Measurements from ENCODE around the gene DIP2C. TPM values are rescaled to one million over a fixed set of nuclear protein-coding genes. Genes with fewer than 3 reads are reported as not detected.

DIP2C gene
- total RNA-seq, 1 donor from 2014 or later, result 10.1 TPM

DNA sequence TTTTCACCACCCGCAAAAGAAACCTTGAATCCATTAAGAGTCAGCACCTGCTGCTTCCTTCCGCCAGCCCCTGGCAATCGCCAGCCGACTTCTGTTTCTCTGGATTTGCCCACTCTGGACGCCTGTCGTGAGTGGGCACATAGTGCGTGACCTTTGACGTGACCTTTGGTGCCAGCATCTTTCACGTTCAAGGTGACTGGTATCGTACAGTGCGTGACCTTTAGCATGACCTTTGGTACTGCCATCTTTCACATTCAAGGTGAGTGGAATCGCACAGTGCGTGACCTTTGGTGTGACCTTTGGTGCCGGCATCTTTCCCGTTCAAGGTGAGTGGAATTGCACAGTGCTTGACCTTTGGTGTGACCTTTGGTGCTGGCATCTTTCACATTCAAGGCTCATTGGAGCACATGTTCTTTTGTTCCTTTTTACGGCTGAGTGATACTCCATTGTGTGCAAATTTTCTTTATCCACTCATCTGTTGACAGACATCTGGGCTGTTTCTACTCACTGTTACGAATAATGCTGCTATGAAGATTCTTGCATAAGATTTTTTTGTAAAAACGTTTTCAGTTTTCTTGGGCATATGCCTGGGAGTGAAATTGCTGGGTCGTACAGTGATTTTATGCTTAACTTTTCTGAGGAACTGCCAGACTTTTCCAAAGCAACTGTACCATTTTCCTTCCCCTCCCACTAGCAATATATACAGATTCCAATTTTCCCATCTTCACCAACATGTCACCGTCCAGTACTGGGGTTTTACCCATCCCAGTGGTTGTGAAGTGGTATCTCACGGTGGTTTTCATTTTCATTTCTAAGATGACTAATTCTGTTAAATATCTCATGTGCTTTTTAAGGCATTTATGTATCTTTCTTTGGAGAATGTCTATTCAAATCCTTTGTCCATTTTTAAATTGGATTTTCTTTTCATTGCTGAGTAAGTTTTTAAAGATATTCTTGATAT is 145.3 kb downstream of the DIP2C start:
- Mint-ChIP-seq H3K9me3 (no peaks in the 10 kb centered on the region), H3K4me1 (peaks cover 46% of the 10 kb centered on the region), H3K36me3 (peaks cover 2% of the 10 kb centered on the region), H3K4me3 (no peak overlapping the region), H3K27ac (no peak overlapping the region), H3K27me3 (ENCODE audit: insufficient read depth, low read depth) (peaks cover 6% of the 10 kb centered on the region)
- no peak overlapping the region for H3K4me2 ChIP-seq
- no peaks in the 10 kb centered on the region for H3K36me3 ChIP-seq
- H3K9me3 ChIP-seq (ENCODE audit: low read depth), result no peaks in the 10 kb centered on the region
- TF ChIP-seq EZH2phosphoT487 (IDR thresholded peaks at IDR 0.05) (no peak), EZH2 (IDR thresholded peaks at IDR 0.05) (no peak), CTCF (IDR thresholded peaks at IDR 0.05) (no peak)
- no peaks in the 10 kb centered on the region for H3K27me3 ChIP-seq
- H3K27ac ChIP-seq, result no peak overlapping the region
- H3K4me1 ChIP-seq, result peaks cover 29% of the 10 kb centered on the region
- peaks cover 85% of the 10 kb centered on the region for H4K20me1 ChIP-seq (ENCODE audit: low read depth)
- peaks cover 13% of the 10 kb centered on the region for H3F3A ChIP-seq (ENCODE audit: low read depth)
- no peak overlapping the region for H3K9ac ChIP-seq
- no peak overlapping the region for H3K4me3 ChIP-seq
- peaks cover 59% of the 10 kb centered on the region for H3K79me2 ChIP-seq (ENCODE audit: low read depth)
- no peak for DNase-seq (ENCODE audit: low spot score)
- no peak overlapping the region for H2AFZ ChIP-seq (replicated peaks)

DNA sequence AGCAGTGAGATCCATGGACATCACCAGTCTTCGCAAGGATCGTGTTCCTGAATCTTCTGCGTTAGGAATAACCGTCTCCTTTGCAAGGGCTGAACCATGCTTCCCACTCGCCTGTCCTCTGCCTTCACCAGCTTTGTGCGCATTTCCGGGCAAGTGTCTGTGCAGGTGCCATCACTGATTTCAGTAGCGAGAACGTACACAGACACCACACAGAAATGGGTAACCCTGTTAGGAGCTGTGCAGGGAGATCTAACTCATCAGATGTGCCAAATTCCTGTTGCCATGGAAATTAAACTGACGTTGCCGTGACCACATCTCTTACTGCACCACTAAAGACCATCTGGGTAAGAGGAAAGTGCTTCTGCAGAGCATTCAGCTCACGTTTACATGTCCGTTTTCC is 146.3 kb downstream of the DIP2C start:
- no peak for TF ChIP-seq CTCF (IDR thresholded peaks at IDR 0.05)
- no peak for TF ChIP-seq EZH2phosphoT487 (IDR thresholded peaks at IDR 0.05)
- no peak for TF ChIP-seq EZH2 (IDR thresholded peaks at IDR 0.05)
- no peak overlapping the region for H3K4me2 ChIP-seq
- Mint-ChIP-seq H3K4me1 (peaks cover 39% of the 10 kb centered on the region), H3K27ac (no peak overlapping the region), H3K4me3 (no peak overlapping the region), H3K36me3 (peaks cover 2% of the 10 kb centered on the region), H3K27me3 (ENCODE audit: insufficient read depth, low read depth) (peaks cover 4% of the 10 kb centered on the region), H3K9me3 (no peaks in the 10 kb centered on the region)
- no peak for DNase-seq (ENCODE audit: low spot score)
- H3K4me1 ChIP-seq, result peaks cover 28% of the 10 kb centered on the region
- no peaks in the 10 kb centered on the region for H3K36me3 ChIP-seq
- no peaks in the 10 kb centered on the region for H3K27me3 ChIP-seq
- H3K4me3 ChIP-seq, result no peak overlapping the region
- no peak overlapping the region for H3K27ac ChIP-seq
- peaks cover 75% of the 10 kb centered on the region for H4K20me1 ChIP-seq (ENCODE audit: low read depth)
- no peak overlapping the region for H2AFZ ChIP-seq (replicated peaks)
- no peak overlapping the region for H3K9ac ChIP-seq
- no peaks in the 10 kb centered on the region for H3K9me3 ChIP-seq (ENCODE audit: low read depth)
- peaks cover 63% of the 10 kb centered on the region for H3K79me2 ChIP-seq (ENCODE audit: low read depth)
- peaks cover 13% of the 10 kb centered on the region for H3F3A ChIP-seq (ENCODE audit: low read depth)

DNA sequence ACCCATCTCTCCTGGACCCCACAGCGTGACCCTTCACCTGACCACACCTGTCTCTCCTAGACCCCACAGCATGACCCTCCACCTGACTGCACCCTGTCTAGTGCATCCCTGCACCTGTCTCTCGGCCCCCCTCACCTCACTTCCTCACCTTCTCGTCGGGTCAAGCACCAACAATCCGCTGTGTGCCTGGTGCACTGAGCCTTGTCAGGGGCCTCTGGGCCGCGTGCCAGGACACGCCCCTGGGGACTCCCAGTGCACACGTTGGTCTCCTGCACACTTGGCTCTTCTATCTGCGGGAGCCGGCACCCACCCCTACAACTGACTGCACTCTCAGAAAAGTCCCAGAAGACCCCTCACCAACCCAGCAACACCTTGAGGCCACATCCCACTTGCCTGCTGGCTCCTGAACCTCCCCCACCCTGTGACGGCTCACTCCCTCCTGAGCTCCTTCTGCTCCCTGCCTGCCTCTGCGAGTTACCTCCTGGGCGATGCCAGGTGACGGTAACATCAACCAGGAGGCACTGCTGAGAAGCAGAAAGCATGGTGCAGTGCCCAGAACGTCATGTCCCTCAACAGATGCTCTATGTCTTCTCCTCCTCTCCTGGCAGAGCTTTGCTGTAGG is 147.6 kb downstream of the DIP2C start:
- Histone ChIP-seq H3K36me3 (no peaks in the 10 kb centered on the region), H3K27ac (no peak overlapping the region), H4K20me1 (ENCODE audit: low read depth) (peaks cover 64% of the 10 kb centered on the region), H2AFZ (replicated peaks) (no peak overlapping the region), H3K4me1 (peaks cover 15% of the 10 kb centered on the region), H3F3A (ENCODE audit: low read depth) (peaks cover 3% of the 10 kb centered on the region), H3K79me2 (ENCODE audit: low read depth) (peaks cover 55% of the 10 kb centered on the region), H3K27me3 (no peaks in the 10 kb centered on the region), H3K9ac (no peak overlapping the region), H3K4me2 (no peak overlapping the region), H3K9me3 (ENCODE audit: low read depth) (no peaks in the 10 kb centered on the region), H3K4me3 (no peak overlapping the region)
- H3K4me1 Mint-ChIP-seq, result peaks cover 27% of the 10 kb centered on the region
- H3K9me3 Mint-ChIP-seq, result no peaks in the 10 kb centered on the region
- H3K4me3 Mint-ChIP-seq, result no peak overlapping the region
- no peak for DNase-seq (ENCODE audit: low spot score)
- H3K27ac Mint-ChIP-seq, result no peak overlapping the region
- TF ChIP-seq EZH2phosphoT487 (IDR thresholded peaks at IDR 0.05) (no peak), CTCF (IDR thresholded peaks at IDR 0.05) (no peak), EZH2 (IDR thresholded peaks at IDR 0.05) (no peak)
- peaks cover 2% of the 10 kb centered on the region for H3K36me3 Mint-ChIP-seq
- peaks cover 4% of the 10 kb centered on the region for H3K27me3 Mint-ChIP-seq (ENCODE audit: insufficient read depth, low read depth)

Measured in neural progenitor cell (in vitro differentiated cells).